ENCODE measurements around the gene MYO5B. TPM values are rescaled to one million over a fixed set of nuclear protein-coding genes. Genes with fewer than 3 reads are reported as not detected.

The MYO5B gene
- total RNA-seq, 1 donor from 2014 or later = 1.5 TPM

- H3K36me3 Mint-ChIP-seq (ENCODE audit: low read depth, unreplicated experiment) = no peaks in the 10 kb centered on the region
- H3K4me1 Mint-ChIP-seq (ENCODE audit: unreplicated experiment) = no peaks in the 10 kb centered on the region
- DNase-seq (ENCODE audit: low spot score) = no peak
- peaks cover 1% of the 10 kb centered on the region for H3K27me3 Mint-ChIP-seq (ENCODE audit: unreplicated experiment)
- TF ChIP-seq CTCF (IDR thresholded peaks at IDR 0.05; ENCODE audit: unreplicated experiment) = no peak
- no peak overlapping the region for H3K27ac Mint-ChIP-seq (ENCODE audit: unreplicated experiment)
- H3K4me3 Mint-ChIP-seq (ENCODE audit: unreplicated experiment) = no peak overlapping the region
- no peaks in the 10 kb centered on the region for H3K9me3 Mint-ChIP-seq (ENCODE audit: unreplicated experiment)
Measured at GRCh38 chr18:50188652-50189051, 6.3 kb downstream of the MYO5B start.

DNA sequence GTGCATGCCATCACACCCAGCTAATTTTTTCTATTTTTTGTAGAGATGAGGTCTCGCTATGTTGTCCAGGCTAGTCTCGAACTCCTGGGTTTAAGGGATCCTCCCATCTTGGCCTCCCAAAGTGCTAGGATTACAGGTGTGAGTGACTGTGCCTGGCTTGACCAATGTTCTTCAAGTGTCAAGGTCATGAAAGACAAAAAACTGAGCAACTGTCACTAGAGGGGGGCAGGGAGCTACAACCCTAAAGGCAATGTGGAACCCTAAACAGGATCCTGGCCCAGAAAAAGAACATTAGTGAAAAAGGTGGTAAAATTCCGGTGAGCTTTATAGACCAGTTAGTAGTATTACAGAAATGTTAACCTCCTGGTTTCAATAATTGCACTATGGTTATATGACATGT, 7.3 kb downstream of the MYO5B start:
- TF ChIP-seq CTCF (IDR thresholded peaks at IDR 0.05; ENCODE audit: unreplicated experiment) = no peak
- no peak overlapping the region for H3K27ac Mint-ChIP-seq (ENCODE audit: unreplicated experiment)
- no peaks in the 10 kb centered on the region for H3K9me3 Mint-ChIP-seq (ENCODE audit: unreplicated experiment)
- no peaks in the 10 kb centered on the region for H3K4me1 Mint-ChIP-seq (ENCODE audit: unreplicated experiment)
- DNase-seq (ENCODE audit: low spot score) = no peak
- no peaks in the 10 kb centered on the region for H3K36me3 Mint-ChIP-seq (ENCODE audit: low read depth, unreplicated experiment)
- no peak overlapping the region for H3K4me3 Mint-ChIP-seq (ENCODE audit: unreplicated experiment)
- no peaks in the 10 kb centered on the region for H3K27me3 Mint-ChIP-seq (ENCODE audit: unreplicated experiment)

DNA sequence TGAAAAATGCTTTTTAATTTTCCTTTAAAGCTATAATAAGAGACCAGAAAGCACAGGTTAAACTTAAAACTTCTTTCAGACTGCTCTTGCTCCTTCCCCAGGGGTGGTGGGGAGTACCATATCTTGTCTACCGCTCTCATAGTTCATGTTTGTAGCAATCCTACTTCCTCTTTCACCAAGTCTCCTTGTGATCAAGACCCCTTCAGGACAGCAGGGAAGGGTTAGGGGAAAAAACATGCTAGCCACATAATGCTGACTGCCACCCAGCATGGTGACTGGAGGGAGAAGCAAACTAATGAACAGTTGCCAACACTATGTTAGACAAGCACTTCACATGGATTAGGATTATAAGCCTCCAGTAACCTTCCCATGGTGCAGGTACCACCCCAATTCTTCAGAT, 8.6 kb downstream of the MYO5B start:
- Mint-ChIP-seq H3K9me3 (ENCODE audit: unreplicated experiment) (no peaks in the 10 kb centered on the region), H3K4me1 (ENCODE audit: unreplicated experiment) (no peaks in the 10 kb centered on the region), H3K27me3 (ENCODE audit: unreplicated experiment) (no peaks in the 10 kb centered on the region), H3K27ac (ENCODE audit: unreplicated experiment) (no peak overlapping the region), H3K4me3 (ENCODE audit: unreplicated experiment) (no peak overlapping the region), H3K36me3 (ENCODE audit: low read depth, unreplicated experiment) (no peaks in the 10 kb centered on the region)
- no peak for DNase-seq (ENCODE audit: low spot score)
- no peak for TF ChIP-seq CTCF (IDR thresholded peaks at IDR 0.05; ENCODE audit: unreplicated experiment)

- H3K9me3 Mint-ChIP-seq (ENCODE audit: unreplicated experiment) = no peaks in the 10 kb centered on the region
- no peak for TF ChIP-seq CTCF (IDR thresholded peaks at IDR 0.05; ENCODE audit: unreplicated experiment)
- no peaks in the 10 kb centered on the region for H3K36me3 Mint-ChIP-seq (ENCODE audit: low read depth, unreplicated experiment)
- H3K4me1 Mint-ChIP-seq (ENCODE audit: unreplicated experiment) = no peaks in the 10 kb centered on the region
- no peak for DNase-seq (ENCODE audit: low spot score)
- H3K4me3 Mint-ChIP-seq (ENCODE audit: unreplicated experiment) = no peak overlapping the region
- H3K27ac Mint-ChIP-seq (ENCODE audit: unreplicated experiment) = no peak overlapping the region
- no peaks in the 10 kb centered on the region for H3K27me3 Mint-ChIP-seq (ENCODE audit: unreplicated experiment)
Measured at GRCh38 chr18:50183556-50183955, 11.4 kb downstream of the MYO5B start.

- Mint-ChIP-seq H3K27ac (ENCODE audit: unreplicated experiment) (no peak overlapping the region), H3K4me3 (ENCODE audit: unreplicated experiment) (no peak overlapping the region), H3K4me1 (ENCODE audit: unreplicated experiment) (no peaks in the 10 kb centered on the region), H3K9me3 (ENCODE audit: unreplicated experiment) (no peaks in the 10 kb centered on the region), H3K36me3 (ENCODE audit: low read depth, unreplicated experiment) (no peaks in the 10 kb centered on the region), H3K27me3 (ENCODE audit: unreplicated experiment) (no peaks in the 10 kb centered on the region)
- DNase-seq (ENCODE audit: low spot score) = no peak
- TF ChIP-seq CTCF (IDR thresholded peaks at IDR 0.05; ENCODE audit: unreplicated experiment) = no peak
Measured at GRCh38 chr18:50182511-50182910, 12.4 kb downstream of the MYO5B start.
